ENCODE measurements around the gene GLB1L2. TPM values are rescaled to one million over a fixed set of nuclear protein-coding genes. Genes with fewer than 3 reads are reported as not detected.

The GLB1L2 gene
- total RNA-seq, 1 experiment from 2014 or later, result 27.1 TPM

DNA sequence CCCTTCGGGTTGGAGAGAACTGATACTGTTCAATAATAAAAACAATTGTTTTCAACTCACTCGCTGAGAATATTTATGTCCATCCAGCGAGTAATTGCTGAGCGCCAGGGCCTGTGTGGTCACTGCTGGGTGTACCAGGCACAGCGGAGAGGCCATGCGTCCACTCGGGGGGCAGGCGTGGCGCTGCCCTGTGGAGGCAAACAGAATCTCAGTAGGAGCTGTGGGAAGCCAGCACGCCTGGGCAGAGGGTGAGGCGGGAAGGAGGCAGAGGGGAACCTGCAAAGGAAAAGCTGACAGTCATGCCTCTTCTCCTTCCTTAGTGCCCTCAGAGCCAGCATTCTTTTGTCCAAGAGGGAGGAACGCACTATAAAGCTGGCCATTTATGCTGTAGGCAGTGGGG, 44.2 kb upstream of the GLB1L2 start:
- no TSS peak for BruUV-seq (replicated peaks)
- Histone ChIP-seq H3K79me2 (ENCODE audit: insufficient read depth, low read length) (no peaks in the 10 kb centered on the region), H3K9me2 (ENCODE audit: insufficient read depth) (no peaks in the 10 kb centered on the region), H4K20me1 (ENCODE audit: insufficient read depth) (no peaks in the 10 kb centered on the region), H2AFZ (ENCODE audit: low read depth, low read length, poor library complexity, severe bottlenecking) (no peak overlapping the region), H3K4me3 (replicated peaks in 1 of 2; ENCODE audit: low read depth in 1 of 2, low read length in 2 of 2) (no peak overlapping the region), H3K4me2 (ENCODE audit: low read length) (no peak overlapping the region), H3K4me1 (ENCODE audit: control insufficient read depth in 1 of 2, insufficient read depth in 2 of 2, low read length in 2 of 2) (no peaks in the 10 kb centered on the region), H3K27ac (ENCODE audit: low read depth, low read length) (no peak overlapping the region), H3K27me3 (ENCODE audit: insufficient read depth, low read length) (no peaks in the 10 kb centered on the region), H3K9me3 (ENCODE audit: control insufficient read depth in 1 of 2, insufficient read depth in 1 of 2, low read depth in 1 of 2, low read length in 2 of 2) (no peaks in the 10 kb centered on the region), H3K9ac (ENCODE audit: low read length) (no peak overlapping the region), H3K36me3 (ENCODE audit: control insufficient read depth in 1 of 2, insufficient read depth in 2 of 2, low read length in 2 of 2) (no peaks in the 10 kb centered on the region)
- TF ChIP-seq SRF (IDR thresholded peaks at IDR 0.05; ENCODE audit: low read depth) (no peak), JUND (IDR thresholded peaks at IDR 0.05) (no peak), ZFX (IDR thresholded peaks at IDR 0.05) (no peak), CEBPB (IDR thresholded peaks at IDR 0.05; ENCODE audit: low read depth) (no peak)
- TF ChIP-seq, protein P1, sequence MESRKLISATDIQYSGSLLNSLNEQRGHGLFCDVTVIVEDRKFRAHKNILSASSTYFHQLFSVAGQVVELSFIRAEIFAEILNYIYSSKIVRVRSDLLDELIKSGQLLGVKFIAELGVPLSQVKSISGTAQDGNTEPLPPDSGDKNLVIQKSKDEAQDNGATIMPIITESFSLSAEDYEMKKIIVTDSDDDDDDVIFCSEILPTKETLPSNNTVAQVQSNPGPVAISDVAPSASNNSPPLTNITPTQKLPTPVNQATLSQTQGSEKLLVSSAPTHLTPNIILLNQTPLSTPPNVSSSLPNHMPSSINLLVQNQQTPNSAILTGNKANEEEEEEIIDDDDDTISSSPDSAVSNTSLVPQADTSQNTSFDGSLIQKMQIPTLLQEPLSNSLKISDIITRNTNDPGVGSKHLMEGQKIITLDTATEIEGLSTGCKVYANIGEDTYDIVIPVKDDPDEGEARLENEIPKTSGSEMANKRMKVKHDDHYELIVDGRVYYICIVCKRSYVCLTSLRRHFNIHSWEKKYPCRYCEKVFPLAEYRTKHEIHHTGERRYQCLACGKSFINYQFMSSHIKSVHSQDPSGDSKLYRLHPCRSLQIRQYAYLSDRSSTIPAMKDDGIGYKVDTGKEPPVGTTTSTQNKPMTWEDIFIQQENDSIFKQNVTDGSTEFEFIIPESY (IDR thresholded peaks at IDR 0.05; ENCODE audit: extremely low read depth, insufficient replicate concordance, low read length), result no peak
- ChIA-PET RAD21 (ENCODE audit: low non-redundant PET in 1 of 2, low total read pairs in 2 of 2, uncharacterized antibody in 2 of 2, unreplicated experiment in 2 of 2) (no interaction called here), CTCF (no interaction called here), POLR2A (no interaction called here)
- intact Hi-C loops (cut with micrococcal nuclease), result no loop called here
- no peak for DNase-seq (ENCODE audit: low read depth, low spot score)
- ATAC-seq, result no peak

DNA sequence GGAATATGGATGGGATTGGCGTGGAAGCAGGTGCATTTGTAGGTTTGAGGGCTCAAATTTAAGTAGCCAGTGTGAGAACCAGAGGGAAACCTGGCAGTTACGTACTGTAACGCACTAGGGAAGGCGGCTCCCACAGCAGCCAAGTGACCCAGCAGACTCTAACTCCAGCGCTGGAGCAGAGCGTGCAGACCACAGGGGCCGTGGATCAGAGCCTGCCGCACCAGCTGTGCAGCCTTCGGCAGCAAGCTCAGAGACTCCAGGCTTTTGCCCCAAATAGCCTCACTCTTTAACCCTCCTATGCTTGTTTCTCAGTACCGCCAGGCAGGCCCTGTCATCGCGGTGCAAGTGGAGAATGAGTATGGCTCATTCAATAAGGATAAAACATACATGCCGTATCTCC, 43.3 kb upstream of the GLB1L2 start:
- ATAC-seq (no peak), DNase-seq (ENCODE audit: low read depth, low spot score) (no peak)
- no peaks in the 10 kb centered on the region for H4K20me1 ChIP-seq (ENCODE audit: insufficient read depth)
- ChIA-PET POLR2A (no interaction called here), RAD21 (ENCODE audit: low non-redundant PET in 1 of 2, low total read pairs in 2 of 2, uncharacterized antibody in 2 of 2, unreplicated experiment in 2 of 2) (no interaction called here), CTCF (no interaction called here)
- no peak overlapping the region for H3K9ac ChIP-seq (ENCODE audit: low read length)
- H2AFZ ChIP-seq (ENCODE audit: low read depth, low read length, poor library complexity, severe bottlenecking), result no peak overlapping the region
- intact Hi-C loops (cut with micrococcal nuclease), result no loop called here
- H3K79me2 ChIP-seq (ENCODE audit: insufficient read depth, low read length), result no peaks in the 10 kb centered on the region
- TF ChIP-seq CBX3 (IDR thresholded peaks at IDR 0.05; ENCODE audit: low read depth), result no peak
- no peak for TF ChIP-seq EZH2 (IDR thresholded peaks at IDR 0.05)
- TF ChIP-seq EGR1 (IDR thresholded peaks at IDR 0.05; ENCODE audit: low read depth), result no peak
- no peak for TF ChIP-seq TCF7L2 (IDR thresholded peaks at IDR 0.05; ENCODE audit: borderline replicate concordance, extremely low read depth, insufficient read depth, insufficient read length)
- no peak for TF ChIP-seq FOSL1 (IDR thresholded peaks at IDR 0.05; ENCODE audit: low read depth)
- TF ChIP-seq JUND (IDR thresholded peaks at IDR 0.05), result no peak
- TF ChIP-seq SIN3A (IDR thresholded peaks at IDR 0.05; ENCODE audit: low read depth), result no peak
- no peak for TF ChIP-seq SRF (IDR thresholded peaks at IDR 0.05; ENCODE audit: low read depth)
- no peaks in the 10 kb centered on the region for H3K9me3 ChIP-seq (ENCODE audit: control insufficient read depth in 1 of 2, insufficient read depth in 1 of 2, low read depth in 1 of 2, low read length in 2 of 2)
- H3K4me3 ChIP-seq (replicated peaks in 1 of 2; ENCODE audit: low read depth in 1 of 2, low read length in 2 of 2), result no peak overlapping the region
- H3K27me3 ChIP-seq (ENCODE audit: insufficient read depth, low read length), result no peaks in the 10 kb centered on the region
- no peaks in the 10 kb centered on the region for H3K4me1 ChIP-seq (ENCODE audit: control insufficient read depth in 1 of 2, insufficient read depth in 2 of 2, low read length in 2 of 2)
- H3K36me3 ChIP-seq (ENCODE audit: control insufficient read depth in 1 of 2, insufficient read depth in 2 of 2, low read length in 2 of 2), result no peaks in the 10 kb centered on the region
- no TSS peak for BruUV-seq (replicated peaks)
- H3K9me2 ChIP-seq (ENCODE audit: insufficient read depth), result no peaks in the 10 kb centered on the region
- H3K27ac ChIP-seq (ENCODE audit: low read depth, low read length), result no peak overlapping the region
- no peak overlapping the region for H3K4me2 ChIP-seq (ENCODE audit: low read length)

Data from HCT116 (cell line).